HK-2 (cell line): ENCODE data around the gene CPXM1.
A peak's percentile ranks its signal among the peaks of the same experiment; 100 is the strongest.
"Not testable (repeated sequence)": the region's sequence is repeated elsewhere in the genome, so short reads cannot be mapped to it uniquely, and the experiment has no call there.

Experiments
- DNase-seq: peaks from one replicate; pipeline ENCODE4 v3.0.0-alpha.2; 2018; ENCODE audit not compliant: unreplicated experiment

Gene CPXM1

DNA sequence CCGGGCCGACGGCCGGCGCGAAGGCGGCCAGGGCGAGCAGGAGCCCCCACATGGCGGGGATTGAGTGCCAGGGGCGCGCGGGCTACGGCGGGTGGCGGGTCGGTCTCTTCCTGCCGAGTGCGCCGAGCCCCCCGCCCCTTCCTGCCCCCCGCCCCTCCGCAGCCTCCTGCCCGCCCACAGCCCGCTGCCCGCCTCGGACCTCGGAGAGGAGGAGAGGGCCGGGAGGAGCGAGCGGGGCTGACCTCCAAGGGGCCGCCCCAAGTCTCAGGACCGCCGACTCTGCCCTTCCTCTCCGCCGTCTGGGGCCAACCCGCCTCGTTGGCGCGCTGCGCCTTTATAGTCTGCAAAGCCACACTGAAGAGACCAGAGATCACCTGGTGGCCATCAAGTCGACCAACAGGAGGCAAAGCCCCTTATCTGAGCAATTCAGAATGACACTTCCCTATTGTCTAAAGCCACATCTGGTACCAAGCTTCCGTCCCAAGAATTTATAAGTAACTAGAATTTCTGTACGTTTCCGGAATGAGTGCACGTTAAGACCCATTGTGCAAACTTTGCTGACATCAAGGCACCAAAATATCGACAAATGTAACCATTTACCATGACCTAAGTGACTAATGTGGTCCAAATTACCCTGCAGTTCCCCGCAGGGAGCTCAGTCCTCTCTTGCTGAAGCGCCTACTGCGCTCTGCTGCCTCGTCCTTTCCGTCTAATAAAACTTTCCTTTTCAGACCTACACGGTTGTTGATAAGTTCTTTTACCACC is at the start of gene CPXM1:
TSS of gene CPXM1 (minus strand) at position 107 of the 765 bp plus-strand sequence. CDS start at position 52, 55 bp downstream.
- no peak for DNase-seq

DNA sequence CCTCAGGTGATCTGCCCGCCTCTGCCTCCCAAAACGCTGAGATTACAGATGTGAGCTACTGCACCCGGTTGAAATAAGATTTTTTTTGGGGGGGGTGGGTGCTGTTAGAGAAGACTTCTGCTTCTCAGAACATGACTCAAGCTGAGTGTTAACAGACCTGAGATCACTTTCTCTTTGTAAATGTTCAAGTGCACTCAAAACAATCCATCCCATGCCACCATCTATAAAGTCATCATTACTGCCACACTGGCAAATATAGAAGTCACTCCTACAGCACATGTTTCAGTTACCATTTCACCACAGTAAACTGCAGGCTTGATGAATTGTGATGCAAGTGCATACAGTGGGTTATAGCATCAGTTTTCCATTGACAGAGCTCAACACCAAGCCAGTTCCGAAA is 49.1 kb upstream of the CPXM1 start:
- no peak for DNase-seq

DNA sequence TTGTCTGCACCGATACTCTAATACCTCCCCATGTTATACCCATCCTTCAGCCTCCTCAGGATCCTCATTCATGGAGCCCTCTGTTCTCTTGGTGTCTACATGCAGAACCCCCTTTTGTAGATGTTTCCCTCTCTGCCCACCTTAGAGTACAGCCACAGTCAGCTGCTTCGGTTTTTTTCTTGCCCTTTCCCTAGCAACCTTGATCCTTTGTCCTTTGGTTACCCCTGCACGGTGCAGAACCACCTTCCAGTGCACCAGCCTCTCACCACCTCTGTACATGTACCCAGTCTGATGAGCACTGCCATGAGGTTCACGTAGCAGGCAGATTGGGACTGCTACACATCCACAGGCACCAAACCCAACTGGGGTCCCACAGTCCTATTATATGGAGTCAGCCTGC is 47.4 kb upstream of the CPXM1 start:
- DNase-seq = no peak

DNA sequence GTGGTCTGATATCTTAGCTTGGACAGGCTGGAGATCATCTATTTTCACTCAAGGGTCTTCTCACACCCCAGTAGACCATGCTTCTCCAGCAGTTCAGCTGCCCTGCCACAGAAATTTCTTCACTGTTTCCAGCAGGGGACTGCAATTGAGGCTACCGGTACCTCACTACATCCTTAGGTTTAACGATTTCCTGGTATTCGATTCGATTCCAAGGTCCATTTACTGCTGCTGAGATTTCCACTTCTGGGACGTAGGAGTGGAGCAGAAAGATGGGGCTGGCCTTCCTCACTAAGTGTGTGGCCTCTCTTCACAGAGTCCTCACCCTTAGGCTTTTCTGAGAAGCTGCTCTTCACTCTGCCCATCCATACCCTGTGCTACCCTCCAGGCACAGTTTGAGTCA is 46.3 kb upstream of the CPXM1 start:
- no peak for DNase-seq

DNA sequence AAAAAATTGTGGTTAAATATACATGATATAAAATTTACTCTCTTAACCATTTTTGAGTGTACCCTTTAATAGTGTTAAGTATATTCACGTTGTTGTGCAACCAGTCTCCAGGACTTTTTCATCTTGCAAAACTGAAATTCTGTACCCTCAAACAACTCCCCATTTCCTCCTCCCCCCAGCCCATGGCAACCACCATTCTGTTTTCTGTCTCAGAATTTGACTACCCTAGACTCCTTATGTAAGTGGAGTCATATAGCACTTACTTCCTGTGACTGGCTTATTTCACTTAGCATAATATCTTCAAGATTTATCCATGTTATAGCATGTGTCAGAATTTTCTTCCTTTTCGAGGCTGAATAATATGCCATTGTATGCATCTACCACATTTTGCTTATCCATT is 45.2 kb upstream of the CPXM1 start:
- DNase-seq = no peak

DNA sequence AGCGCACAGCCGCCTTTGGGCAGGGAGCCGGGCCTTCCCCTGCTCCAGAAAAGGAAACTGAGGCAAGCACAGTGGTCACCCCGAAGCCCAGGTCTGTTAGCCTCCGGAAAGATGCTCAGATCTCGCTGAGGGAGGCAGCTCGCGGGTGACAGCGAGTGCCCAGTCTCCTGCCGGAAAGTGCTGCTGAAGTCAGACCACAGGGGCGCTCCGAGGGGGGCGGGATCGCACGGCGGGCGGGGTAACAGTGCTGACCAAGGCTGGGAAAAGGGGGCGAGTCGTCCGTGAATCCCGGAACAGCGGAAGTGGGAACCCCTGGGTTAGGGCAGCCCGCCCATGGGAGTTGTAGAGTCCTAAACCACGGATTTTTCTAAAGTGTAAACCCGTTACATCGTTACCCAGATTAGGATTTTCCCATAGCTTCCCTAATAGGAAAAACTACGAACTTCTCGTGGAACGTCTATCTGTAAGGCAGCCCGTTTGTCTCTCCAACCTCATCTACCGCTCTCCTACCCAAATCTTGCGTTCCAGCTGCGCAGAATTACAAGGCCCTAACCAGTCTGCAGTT is 40.6 kb upstream of the CPXM1 start:
- peak; percentile 85 for DNase-seq

DNA sequence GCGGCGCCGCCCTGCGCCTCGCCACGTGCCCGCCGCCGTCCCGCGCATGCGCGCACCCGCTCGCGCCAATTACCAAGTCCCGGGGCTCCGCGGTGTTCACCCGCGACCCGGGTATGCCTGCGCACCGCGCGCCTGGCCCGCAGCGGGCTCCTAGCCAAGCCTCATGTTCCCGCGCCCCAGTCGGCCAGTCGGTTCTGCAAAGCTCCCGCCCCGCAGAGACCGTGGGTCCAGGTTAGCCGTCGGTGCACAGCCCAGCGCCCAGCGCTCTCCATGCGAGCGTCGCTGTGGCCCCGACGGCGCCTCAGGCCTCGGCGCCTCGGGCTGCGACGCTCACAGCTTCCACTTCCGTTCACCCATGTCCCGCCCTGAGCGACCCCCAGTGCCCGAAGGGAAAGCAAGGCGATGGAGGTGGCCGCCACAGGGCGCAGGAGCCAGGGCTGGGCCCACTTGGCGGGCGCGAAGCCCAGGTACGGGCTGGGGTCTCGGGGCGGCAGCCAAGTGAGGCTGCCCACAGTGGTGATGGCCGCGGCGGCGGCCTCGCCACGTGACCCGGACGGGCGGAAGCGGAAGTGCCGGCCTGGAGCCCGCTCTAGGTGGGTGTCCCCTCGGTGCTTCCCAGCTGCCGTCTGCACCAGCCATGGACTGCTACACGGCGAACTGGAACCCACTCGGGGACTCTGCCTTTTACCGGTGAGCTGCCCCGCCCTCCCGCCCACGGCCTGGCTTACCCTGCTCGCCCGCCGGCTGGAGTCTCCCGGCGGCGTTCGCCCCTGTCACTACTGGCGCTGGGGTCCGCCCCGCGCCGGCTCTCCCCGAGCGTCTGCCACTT is 39.9 kb upstream of the CPXM1 start, which contains the start of the genes PCED1A and VPS16:
TSS of gene PCED1A (minus strand) at position 518 of the 829 bp plus-strand sequence. CDS start 743 bp downstream, outside the sequence.
TSS of gene VPS16 (plus strand) at position 608 of the 829 bp plus-strand sequence. CDS start at position 638, 30 bp downstream.
- DNase-seq = peak; percentile 92

DNA sequence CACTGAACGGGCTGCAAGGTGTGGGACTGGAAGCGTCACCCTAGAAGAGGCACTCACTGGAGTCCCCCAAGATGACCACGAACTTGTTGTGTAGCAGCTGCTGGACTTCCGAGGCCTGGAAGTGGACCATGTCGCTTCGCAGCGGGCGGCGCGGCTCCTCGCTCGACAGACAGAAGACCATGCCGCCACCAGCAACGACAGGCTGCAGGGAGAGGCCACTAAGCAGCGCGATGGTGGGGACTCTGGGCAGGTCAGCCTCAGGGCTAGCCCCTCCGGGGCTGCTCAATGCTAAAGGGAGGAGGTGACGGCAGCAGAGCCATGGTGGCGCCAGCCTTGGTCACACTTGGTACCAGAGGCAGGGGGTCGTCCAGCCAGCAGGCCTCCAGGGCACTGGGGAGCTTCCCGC is 39.3 kb upstream of the CPXM1 start:
- no peak for DNase-seq

DNA sequence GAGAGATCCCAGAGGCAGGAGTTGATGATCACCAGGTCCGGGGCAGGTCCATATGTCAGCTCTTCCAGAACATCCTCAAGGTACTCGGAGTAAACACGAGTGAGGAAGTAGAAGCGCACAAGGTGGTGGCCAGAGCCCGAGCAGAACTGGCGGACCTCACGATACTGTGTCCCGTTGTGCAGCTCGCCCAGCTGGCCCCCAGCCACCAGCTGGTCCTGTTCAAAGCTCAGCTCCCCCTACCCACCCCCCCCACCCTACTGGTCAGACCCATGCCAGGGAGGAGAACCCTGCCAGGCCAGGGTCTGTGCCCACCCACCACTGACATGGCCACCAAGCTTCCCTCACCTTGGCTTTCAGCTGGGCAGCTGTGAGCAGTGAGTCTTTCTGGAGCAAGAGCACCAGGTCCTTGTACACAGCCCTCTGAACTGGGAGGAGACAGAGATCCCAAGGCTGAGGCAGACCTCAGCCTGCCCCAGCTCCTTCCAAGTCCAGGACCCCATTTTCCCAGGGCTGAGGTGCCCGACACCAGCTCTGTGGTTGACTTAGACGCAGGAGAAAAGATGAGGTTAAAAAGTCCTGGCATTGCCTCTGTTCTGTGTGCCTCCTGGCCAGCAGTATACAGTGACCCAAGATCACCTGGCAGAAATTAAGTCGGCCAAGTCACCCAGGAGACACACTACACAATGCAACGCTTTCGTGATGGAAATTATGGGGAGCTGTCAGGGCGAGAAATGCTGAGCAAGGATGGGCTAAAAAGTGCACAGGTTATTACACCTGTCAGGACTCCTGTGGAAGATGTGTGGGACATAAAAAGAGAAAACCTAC is 38.6 kb upstream of the CPXM1 start:
- no peak for DNase-seq

DNA sequence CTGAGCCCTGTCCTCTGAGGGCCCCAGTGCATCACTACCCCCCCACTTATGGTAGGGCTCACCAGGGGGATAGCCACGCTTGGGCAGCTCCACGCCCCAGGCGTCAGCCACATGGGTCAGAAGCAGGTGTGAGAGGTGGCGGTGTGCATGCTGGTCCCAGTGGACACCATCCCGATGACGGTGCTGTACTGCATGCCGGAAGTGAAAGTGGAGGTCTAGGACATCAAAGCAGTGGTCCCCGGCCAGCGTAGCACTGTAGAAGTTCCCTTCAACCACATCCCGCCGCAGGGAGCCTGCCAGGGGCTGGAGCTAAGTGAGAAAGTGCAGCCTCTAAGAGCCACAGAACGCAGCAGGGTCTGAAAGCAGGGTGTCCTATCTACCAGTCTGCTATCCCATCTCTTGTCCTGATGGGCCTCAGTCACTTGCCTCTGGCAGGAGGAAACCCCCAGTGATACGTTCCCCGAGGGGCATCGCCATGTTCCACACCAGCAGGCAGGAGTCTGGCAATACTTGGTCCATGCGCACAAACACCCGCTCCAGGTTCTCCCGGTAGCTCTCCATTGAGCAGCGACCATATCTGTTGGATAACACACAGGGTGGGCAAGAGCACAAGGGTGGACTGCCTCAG is 37.9 kb upstream of the CPXM1 start:
- DNase-seq = no peak

DNA sequence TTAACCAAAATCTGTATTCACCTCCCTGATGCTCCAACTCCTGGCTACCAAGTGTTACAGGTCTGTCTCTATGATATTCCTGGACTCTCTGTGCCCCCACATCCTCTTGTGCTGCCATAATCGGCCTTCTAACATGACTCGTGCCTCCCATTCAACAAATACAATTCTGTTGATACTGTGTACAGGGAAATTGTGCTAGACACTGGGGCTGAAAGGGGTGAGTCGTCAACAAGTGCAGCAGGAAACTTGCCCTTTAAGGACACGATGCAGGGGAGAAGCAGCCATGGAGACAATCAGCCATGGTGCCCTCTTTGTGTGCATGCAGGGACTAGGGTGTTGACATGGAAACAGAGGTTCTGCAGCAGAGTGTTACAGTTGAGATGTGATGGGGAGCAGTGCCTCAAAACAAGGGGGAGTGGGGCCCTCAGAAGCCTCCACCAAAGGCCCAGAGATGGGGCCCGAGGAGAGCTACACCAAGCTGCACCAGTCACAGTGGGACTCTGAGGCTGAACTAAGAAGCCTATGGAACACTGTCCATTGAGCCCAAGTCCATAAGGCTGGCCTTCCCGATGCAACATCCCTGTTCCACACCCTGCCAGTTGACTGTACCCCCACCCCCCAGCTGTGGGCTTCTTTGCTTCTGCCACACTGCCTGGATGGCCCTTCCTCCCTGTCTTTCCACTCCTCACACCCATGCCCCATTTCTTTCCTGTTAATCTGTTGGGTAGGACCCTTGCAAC is 37.0 kb upstream of the CPXM1 start:
- DNase-seq = no peak

DNA sequence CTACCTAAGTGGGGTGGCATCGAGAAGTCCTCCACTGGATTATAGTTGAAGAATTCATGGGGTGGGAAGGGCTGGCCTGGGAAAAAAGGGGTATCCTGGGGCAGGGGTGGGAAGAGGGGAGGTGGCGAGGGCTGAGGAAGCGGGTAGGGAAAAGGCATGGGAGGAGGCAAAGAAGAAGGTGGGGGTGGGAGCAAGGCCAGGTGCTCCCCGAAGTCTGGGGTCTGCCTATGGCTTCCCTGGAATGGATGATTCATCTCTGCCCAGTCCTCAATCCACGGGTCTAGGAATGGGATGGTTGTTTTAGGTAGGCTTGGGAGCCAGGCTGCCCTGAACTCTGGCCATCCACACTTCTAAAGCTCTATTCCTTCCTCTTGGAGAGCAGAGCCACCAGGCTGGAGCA is 35.6 kb upstream of the CPXM1 start:
- no peak for DNase-seq

DNA sequence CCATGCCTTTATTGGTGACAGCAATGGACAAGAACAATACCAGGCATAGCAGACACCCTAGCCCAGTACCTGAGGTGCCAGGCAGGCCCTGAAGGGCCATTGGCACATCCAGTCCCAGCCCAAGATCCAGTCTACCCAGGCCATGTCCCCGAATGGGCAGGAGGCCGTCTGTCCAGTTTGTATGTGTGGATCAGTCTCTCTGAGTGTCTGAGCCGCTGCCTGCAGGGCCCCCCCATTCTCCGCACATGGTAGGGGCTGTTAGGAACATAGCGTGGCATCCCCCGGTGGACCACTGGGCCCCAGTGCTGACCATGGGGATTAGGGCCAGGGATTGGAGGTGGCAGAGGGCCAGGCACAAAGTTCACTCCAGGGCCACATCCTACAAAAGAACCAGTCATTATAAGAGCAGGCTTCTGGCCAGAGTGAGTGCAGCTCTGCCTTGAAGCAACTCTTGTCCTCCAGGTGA is 34.9 kb upstream of the CPXM1 start:
- DNase-seq = no peak

DNA sequence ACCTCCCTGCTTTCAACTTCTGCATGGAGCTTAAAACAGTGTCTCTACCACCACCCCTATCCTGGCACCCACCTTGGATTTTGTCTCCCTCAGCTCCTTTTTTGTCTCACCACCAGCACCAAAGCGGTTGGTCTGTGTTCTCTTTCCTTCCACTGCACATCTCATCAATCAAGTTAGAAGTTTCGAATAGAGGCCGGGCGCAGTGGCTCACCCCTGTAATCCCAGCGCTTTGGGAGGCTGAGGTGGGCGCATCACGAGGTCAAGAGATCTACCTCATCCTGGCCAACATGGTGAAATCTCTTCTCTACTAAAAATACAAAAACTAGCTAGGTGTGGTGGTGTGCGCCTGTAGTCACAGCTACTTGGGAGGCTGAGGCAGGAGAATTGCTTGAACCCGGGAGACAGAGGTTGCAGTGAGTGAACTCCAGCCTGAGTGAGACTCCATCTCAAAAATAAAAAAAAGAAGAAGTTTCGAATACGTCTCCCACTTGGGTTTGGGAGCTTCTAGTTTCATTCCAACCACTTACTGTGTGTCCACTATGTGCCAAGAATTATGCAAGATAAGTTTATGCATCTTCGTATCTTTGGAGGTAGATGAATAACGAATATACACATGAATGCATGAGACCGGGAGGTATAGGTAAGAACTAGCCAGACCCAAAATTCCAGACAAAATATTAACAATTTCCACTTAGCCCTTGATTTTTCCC is 34.1 kb upstream of the CPXM1 start:
- no peak for DNase-seq

DNA sequence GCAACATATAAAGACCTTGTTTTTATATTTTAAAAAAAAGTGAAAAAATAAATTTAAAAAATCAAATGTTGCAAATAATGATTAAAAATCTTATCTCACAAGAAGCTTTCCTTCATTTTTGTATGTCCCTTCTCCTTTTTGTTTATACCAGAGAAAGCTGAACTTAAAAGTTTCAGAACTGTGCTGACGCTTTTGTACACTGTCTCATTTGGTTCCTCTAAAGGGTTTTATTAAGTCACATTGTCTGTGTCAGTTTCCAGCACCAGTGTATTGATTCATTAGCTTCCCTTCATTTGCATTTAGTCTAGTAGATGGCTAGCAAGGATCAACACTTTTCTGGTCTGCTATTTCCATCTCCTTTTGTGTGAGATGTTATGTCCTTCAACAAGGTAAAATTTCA is 33.3 kb upstream of the CPXM1 start:
- DNase-seq = no peak

DNA sequence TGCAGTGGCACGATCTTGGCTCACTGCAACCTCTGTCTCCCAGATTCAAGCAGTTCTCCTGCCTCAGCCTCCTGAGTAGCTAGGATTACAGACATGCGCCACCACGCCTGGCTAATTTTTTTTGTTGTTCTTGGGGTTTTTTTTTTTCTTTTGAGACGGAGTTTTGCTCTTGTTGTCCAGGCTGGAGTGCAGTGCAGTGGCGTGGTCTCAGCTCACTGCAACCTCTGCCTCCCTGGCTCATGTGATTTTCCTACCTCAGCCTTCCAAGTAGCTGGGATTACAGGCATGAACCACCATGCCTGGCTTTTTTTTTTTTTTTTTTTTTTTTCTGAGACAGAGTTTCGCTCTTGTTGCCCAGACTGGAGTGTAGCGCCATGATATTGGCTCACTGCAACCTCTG is 30.8 kb upstream of the CPXM1 start:
- DNase-seq = not testable (repeated sequence)

DNA sequence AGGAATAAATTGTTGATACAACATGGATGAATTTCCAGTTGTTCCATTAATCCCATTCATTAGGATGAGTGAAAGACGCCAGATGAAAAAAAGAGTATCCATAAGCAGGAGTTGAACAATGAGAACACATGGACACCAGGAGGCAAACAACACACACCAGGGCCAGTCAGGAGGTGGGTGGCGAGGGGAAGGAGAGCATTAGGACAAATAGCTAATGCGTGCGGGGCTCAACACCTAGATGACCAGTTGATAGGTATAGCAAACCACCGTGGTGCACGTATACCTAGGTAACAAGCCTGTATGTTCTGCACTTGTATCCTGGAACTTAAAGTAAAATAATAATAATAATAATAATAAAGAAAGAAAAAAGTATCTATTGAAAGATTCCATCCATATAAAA is 28.9 kb upstream of the CPXM1 start:
- DNase-seq = no peak

DNA sequence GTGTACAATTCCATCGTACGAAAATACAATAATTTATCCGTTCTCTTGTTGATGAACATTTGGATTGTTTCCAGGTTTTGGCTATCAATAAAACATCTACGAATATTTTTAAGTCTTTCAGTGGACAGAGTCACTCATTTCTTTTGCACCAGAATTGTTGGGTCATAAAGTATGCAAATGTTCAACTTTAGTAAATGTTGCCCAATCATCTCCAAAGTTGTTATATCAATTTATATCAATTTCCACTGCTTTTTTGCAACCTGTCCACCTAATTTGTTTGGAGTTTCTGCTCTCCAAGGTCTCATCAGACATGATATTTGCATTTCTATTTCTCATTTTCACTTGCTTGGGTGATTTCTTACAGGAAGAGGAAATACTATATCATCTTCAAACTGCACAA is 26.2 kb upstream of the CPXM1 start:
- no peak for DNase-seq

DNA sequence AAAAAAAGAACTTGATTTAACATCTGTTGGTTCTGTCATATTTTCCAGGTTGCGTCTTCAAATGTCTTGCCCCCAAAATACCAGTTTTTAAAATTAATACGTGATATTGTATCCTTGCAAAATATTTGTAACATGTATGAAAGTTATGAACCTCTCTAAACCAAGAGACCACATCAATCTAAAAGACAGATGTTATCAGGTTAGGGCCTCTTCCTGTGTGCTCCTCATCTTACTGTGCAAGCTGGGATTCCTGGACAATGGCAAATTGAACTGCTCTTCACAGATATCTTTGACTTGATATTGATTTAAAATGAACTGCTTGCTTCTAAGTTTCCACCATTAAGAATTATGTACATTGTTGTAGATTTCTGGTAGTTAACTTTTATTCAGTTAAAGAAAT is 25.3 kb upstream of the CPXM1 start:
- DNase-seq = no peak

DNA sequence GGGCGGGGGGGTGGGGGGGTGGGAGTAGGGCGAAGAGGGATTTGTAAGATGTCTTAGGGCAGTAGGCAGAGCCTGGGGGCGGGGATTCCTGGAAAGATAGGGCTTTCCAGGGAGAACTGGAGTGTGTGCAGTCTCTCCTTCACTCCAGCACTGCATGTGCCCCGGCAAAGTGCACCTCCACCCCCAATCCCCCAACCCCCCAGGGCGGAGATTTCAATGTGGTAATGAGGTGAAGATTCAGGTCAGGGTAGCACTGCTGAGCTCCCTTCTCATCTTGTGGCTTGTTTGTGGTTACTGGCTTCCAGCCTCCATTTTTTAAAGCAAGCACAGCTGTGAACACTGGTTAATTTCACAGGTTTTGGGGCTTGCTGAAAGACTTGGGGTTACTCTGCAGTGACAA is 21.6 kb upstream of the CPXM1 start:
- no peak for DNase-seq
